ENCODE data around the gene ADCK2.

GRCh38 chr7:140681766-140682165, 9.0 kb downstream of the ADCK2 start:
- TF ChIP-seq ARNTL (CRISPR knock-in tag; IDR thresholded peaks at IDR 0.05; ENCODE audit: borderline replicate concordance, low read depth) (no peak), ESRRG (CRISPR knock-in tag; IDR thresholded peaks at IDR 0.05) (no peak), BACH2 (CRISPR knock-in tag; IDR thresholded peaks at IDR 0.05; ENCODE audit: borderline replicate concordance) (no peak), ZNF8 (CRISPR knock-in tag; IDR thresholded peaks at IDR 0.05) (no peak), ZNF565 (CRISPR knock-in tag; conservative IDR thresholded peaks at IDR 0.05; ENCODE audit: low read depth) (no peak)
